A549 (cell line): ENCODE results near the gene FXYD4. TPM values are rescaled to one million over a fixed set of nuclear protein-coding genes. Genes with fewer than 3 reads are reported as not detected.

ENCODE experiments used
- ATAC-seq, 2 experiments: fragments of 200-7000 bp in 1 of 2; fragments of >200 bp in 1 of 2; cut with Nextera tagmentation in 1 of 2; cut with Tn5 transposase in 1 of 2; 3 replicates each; pipeline versions ENCODE4 v1.8.0 to v1.9.1; 2018 to 2020; ENCODE audit warnings: mild to moderate bottlenecking in 1 of 2, moderate library complexity in 1 of 2
- CTCF ChIA-PET: fragments of 300-600 bp; sonication (Branson Sonifier 250); formaldehyde crosslinking; extraction: SDS; loops from one replicate; lab custom pipeline; 2021; ENCODE audit warnings: antibody characterized with exemption, inconsistent platforms; lab: Yijun Ruan, JAX
- POLR2A ChIA-PET: fragments of 350-600 bp; formaldehyde crosslinking; extraction: SDS; loops from one replicate; lab custom pipeline; 2021; ENCODE audit warnings: antibody characterized with exemption, inconsistent platforms; lab: Yijun Ruan, JAX
- DNase-seq, 2 experiments: peaks; one replicate each; pipeline versions ENCODE4 v3.0.0 to v3.0.0-alpha.2; 2011 to 2016; ENCODE audit warnings: low read depth in 1 of 2, low spot score in 1 of 2
- FAIRE-seq: peaks from 2 replicates; lab custom pipeline; 2011; peaks lifted over from hg19 to GRCh38; lab: Jason Lieb, UNC
- H3K27ac ChIP-seq, 2 experiments: fragments of >200 bp; sonication (Bioruptor Twin); formaldehyde crosslinking; 3 replicates each; pipeline ENCODE4 v1.5.1; 2016 to 2017
- H3K4me1 ChIP-seq: fragments of >200 bp; sonication (Bioruptor Twin); formaldehyde crosslinking; 3 replicates; pipeline ENCODE4 v1.6.1; 2016
- H3K4me2 ChIP-seq: fragments of >200 bp; sonication (Bioruptor Twin); formaldehyde crosslinking; 3 replicates; pipeline ENCODE4 v1.6.1; 2016
- H3K4me3 ChIP-seq: fragments of >200 bp; sonication (Bioruptor Twin); formaldehyde crosslinking; 3 replicates; pipeline ENCODE4 v1.5.1; 2016
- H3K9me3 ChIP-seq: fragments of >200 bp; sonication (Bioruptor Twin); formaldehyde crosslinking; 3 replicates; pipeline ENCODE4 v1.6.1; 2016
- CEBPB ChIP-seq, 2 experiments: fragments of >200 bp in 1 of 2; sonication (Bioruptor Twin) in 1 of 2; formaldehyde crosslinking in 1 of 2; IDR thresholded peaks; 2 replicates each; pipeline ENCODE4 v1.6.1; 2012 to 2016
- CHD2 ChIP-seq: fragments of 150-350 bp; IDR thresholded peaks from 2 replicates; pipeline ENCODE4 v1.6.1; 2014; ENCODE audit warnings: low read length; ENCODE audit not compliant: partially characterized antibody
- CTCF ChIP-seq: fragments of >200 bp; sonication (Bioruptor Twin); formaldehyde crosslinking; IDR thresholded peaks from 3 replicates; pipeline ENCODE4 v1.5.1; 2016
- GATA3 ChIP-seq: IDR thresholded peaks from 2 replicates; pipeline ENCODE4 v1.6.1; 2012; ENCODE audit warnings: borderline replicate concordance
- HDAC2 ChIP-seq: fragments of 200-600 bp; sonication (generic); IDR thresholded peaks from 2 replicates; pipeline ENCODE4 v1.6.1; 2016
- HOXA7 ChIP-seq: fragments of 250-450 bp; sonication (Bioruptor Pico); IDR thresholded peaks from 2 replicates; pipeline ENCODE4 v1.5.0; 2020; ENCODE audit warnings: mild to moderate bottlenecking, moderate library complexity
- KDM5A ChIP-seq: fragments of 200-600 bp; sonication (generic); IDR thresholded peaks from 2 replicates; pipeline ENCODE4 v1.6.1; 2016; ENCODE audit warnings: antibody characterized with exemption, mild to moderate bottlenecking
- MAFK ChIP-seq: fragments of 450-650 bp; IDR thresholded peaks from 2 replicates; pipeline ENCODE4 v1.6.1; 2014; ENCODE audit not compliant: partially characterized antibody
- MAZ ChIP-seq: fragments of 150-350 bp; IDR thresholded peaks from 2 replicates; pipeline ENCODE4 v1.6.1; 2014; ENCODE audit warnings: antibody characterized with exemption, low read depth, low read length, borderline replicate concordance
- NFE2L2 ChIP-seq: fragments of 150-350 bp; conservative IDR thresholded peaks from 2 replicates; pipeline ENCODE4 v1.6.1; 2014; ENCODE audit warnings: low read length
- POLR2A ChIP-seq: IDR thresholded peaks from 2 replicates; pipeline ENCODE4 v1.6.1; 2012; ENCODE audit warnings: mild to moderate bottlenecking, low read length
- POLR2AphosphoS2 ChIP-seq: conservative IDR thresholded peaks from 2 replicates; pipeline ENCODE4 v1.6.1; 2012; ENCODE audit warnings: low read length, improper control_type of control experiment, inconsistent platforms
- RAD21 ChIP-seq, 2 experiments: fragments of >200 bp in 1 of 2; sonication (Bioruptor Twin) in 1 of 2; formaldehyde crosslinking in 1 of 2; IDR thresholded peaks in 1 of 2; conservative IDR thresholded peaks in 1 of 2; 2 replicates in 1 of 2; 3 replicates in 1 of 2; pipeline ENCODE4 v1.6.1; 2012 to 2018; ENCODE audit warnings: inconsistent platforms in 1 of 2
- RNF2 ChIP-seq: fragments of 200-600 bp; sonication (generic); IDR thresholded peaks from 2 replicates; pipeline ENCODE4 v1.6.1; 2016; ENCODE audit warnings: low read depth, mild to moderate bottlenecking, antibody characterized with exemption, moderate library complexity, borderline replicate concordance
- SMC3 ChIP-seq: fragments of >200 bp; sonication (Bioruptor Twin); formaldehyde crosslinking; IDR thresholded peaks from 3 replicates; pipeline ENCODE4 v1.6.1; 2018; ENCODE audit warnings: inconsistent platforms
- ZNF302 ChIP-seq: fragments of 250-450 bp; sonication (Bioruptor Pico); IDR thresholded peaks from 2 replicates; pipeline ENCODE4 v1.9.0; 2021; ENCODE audit warnings: inconsistent platforms, mild to moderate bottlenecking, moderate library complexity
- WGBS: methylation state at CpG from one replicate; pipeline ENCODE4 v1.1.6; 2017; ENCODE audit errors: missing lambda C conversion rate; 5-methylcytosine and 5-hydroxymethylcytosine counted together
- polyA plus RNA-seq, 4 experiments: library from polyadenylated mRNA; depleted of rRNA in 3 of 4; stranded (reverse); fragments of >200 nt; fragmentation: RNase III in 1 of 4; extraction: RNeasy Plus Mini Kit Qiagen cat#74134 plus additional on column Dnase treatment in 1 of 4; gene quantifications; 2 replicates in 3 of 4; 3 replicates in 1 of 4; pipeline ENCODE4 v1.2.3, GENCODE V29; 2011 to 2017
- TF ChIP-seq, protein P1 (sequence below): fragments of 150-350 bp; IDR thresholded peaks from 2 replicates; pipeline ENCODE4 v1.6.1; 2014; ENCODE audit warnings: low read depth, mild to moderate bottlenecking, low read length

FXYD4 gene
- polyA plus RNA-seq, 2 of the 4 experiments (the other 2 are of a cell fraction) = not detected

- TF ChIP-seq, protein P1, sequence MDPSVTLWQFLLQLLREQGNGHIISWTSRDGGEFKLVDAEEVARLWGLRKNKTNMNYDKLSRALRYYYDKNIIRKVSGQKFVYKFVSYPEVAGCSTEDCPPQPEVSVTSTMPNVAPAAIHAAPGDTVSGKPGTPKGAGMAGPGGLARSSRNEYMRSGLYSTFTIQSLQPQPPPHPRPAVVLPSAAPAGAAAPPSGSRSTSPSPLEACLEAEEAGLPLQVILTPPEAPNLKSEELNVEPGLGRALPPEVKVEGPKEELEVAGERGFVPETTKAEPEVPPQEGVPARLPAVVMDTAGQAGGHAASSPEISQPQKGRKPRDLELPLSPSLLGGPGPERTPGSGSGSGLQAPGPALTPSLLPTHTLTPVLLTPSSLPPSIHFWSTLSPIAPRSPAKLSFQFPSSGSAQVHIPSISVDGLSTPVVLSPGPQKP = no peak
Observed at GRCh38 chr10:43344051-43344450, 27.4 kb upstream of the FXYD4 start (continued).

DNA sequence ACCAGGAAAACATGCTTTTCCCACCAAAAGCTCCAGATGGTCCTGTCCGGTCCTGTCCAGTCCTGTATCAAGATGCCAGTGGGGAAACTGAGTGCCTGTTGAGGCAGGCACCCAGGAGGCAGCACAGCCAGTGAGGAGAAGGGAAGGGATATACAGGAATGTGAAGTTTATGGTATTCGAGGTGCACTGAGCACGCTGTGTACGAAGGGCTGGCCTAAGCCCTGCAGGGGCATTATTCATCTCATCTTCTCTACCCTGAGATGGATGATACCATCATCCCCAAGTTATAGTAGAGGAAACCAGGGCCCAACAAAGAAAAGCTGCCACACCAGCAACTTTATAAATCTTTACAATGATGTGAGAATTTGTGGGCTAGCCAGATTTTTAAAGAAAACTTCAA lies 23.4 kb upstream of the FXYD4 start:
- no peak for TF ChIP-seq HDAC2
- no peak for TF ChIP-seq ZNF302 (CRISPR knock-in tag)
- no peak for TF ChIP-seq CTCF
- TF ChIP-seq CHD2 = no peak
- no peak for TF ChIP-seq NFE2L2
- TF ChIP-seq RNF2 = no peak
- TF ChIP-seq POLR2AphosphoS2 = no peak
- FAIRE-seq (no peak), DNase-seq (no peak), ATAC-seq (peak; percentile 44 to 52; a peak in 4 of 6 replicates)
- no peaks in the 10 kb centered on the region for H3K9me3 ChIP-seq
- 0 out of 3 replicates have a peak overlapping the region, but pooled peaks have one; percentile 20 for H3K4me2 ChIP-seq
- ChIA-PET POLR2A (no interaction called here), CTCF (interaction anchor here (0.9 to 11.0 kb wide), 23 partner anchors 8 to 228 kb away, joined by 3 to 234 read pairs (median 8); partner anchors contain the start of gene RASGEF1A)
- peaks cover 30% of the 10 kb centered on the region for H3K4me1 ChIP-seq
- peak overlapping the region; percentile 56 to 71 for H3K27ac ChIP-seq
- 94% methylated on average over 4 of the region's 4 CpGs for WGBS
- H3K4me3 ChIP-seq = no peak overlapping the region

DNA sequence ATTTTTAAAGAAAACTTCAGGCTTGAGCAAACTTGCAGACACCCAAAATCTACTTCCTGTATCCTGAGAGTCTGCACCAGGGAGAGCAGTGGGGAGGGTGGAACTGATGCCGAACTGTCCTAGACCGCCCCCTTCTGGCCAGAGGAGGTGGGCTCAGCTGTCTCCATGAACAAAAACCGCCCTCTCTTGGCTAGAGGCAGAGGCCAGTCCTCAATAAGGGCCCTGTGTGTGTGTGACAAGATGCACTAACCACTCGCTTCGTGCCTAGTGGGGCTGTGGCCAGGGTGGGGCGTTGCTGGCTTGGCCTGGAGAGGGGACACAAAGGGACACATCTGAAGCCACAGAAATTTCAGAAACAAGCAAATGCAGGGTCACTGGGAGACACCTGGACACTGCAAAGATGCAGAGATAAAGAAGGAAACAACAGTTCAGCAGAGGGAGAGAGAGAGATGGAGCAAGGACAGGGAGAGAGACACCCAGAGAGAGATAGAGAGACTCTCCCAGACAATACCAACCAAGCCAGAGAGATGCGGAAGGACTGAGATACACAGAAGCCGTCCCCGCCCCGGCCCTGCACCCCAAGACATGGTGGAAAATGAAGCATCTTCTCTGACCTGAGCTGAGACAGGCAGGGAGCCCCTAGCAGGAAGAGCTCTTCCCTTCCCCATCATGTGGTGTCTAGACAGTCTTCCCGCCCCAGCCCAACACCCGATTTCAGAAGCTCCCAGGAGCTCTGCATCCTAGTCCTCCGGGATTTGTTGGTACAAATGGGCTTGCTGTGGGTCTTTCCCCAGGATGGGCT lies 22.7 kb upstream of the FXYD4 start:
- Histone ChIP-seq H3K4me2 (0 out of 3 replicates have a peak overlapping the region, but pooled peaks have one; percentile 20), H3K4me3 (no peak overlapping the region), H3K9me3 (no peaks in the 10 kb centered on the region), H3K4me1 (peaks cover 30% of the 10 kb centered on the region), H3K27ac (peak overlapping the region; percentile 56 to 71)
- peak; percentile 87 to 92 for DNase-seq
- ChIA-PET POLR2A (interaction anchor here (0.8 kb wide), 1 partner anchor 44 kb away, joined by 3 read pairs; no protein-coding TSS in a partner anchor), CTCF (interaction anchor here (0.5 to 11.0 kb wide), 35 partner anchors 8 to 229 kb away, joined by 3 to 234 read pairs (median 4); partner anchors contain the start of genes FXYD4 and RASGEF1A)
- TF ChIP-seq GATA3 (0 out of 2 replicates have a peak, but pooled peaks have one; percentile 10), RAD21 (conservative IDR thresholded peaks at IDR 0.05 in 1 of 2, IDR thresholded peaks at IDR 0.05 in 1 of 2) (peak; percentile 98 to 99), POLR2A (no peak), CTCF (peak; percentile 97), SMC3 (peak; percentile 99)
- peak; percentile 99 for ATAC-seq
- WGBS = 49% methylated on average over 13 of the region's 13 CpGs
- FAIRE-seq = peak; percentile 84

GRCh38 chr10:43350156-43350555 lies 21.3 kb upstream of the FXYD4 start:
- TF ChIP-seq MAFK (no peak), KDM5A (no peak), RAD21 (conservative IDR thresholded peaks at IDR 0.05 in 1 of 2, IDR thresholded peaks at IDR 0.05 in 1 of 2) (no peak), MAZ (no peak), CEBPB (IDR thresholded peaks at IDR 0.05) (no peak), POLR2AphosphoS2 (no peak), HOXA7 (CRISPR knock-in tag) (no peak)
- no peak for FAIRE-seq
- H3K9me3 ChIP-seq = no peaks in the 10 kb centered on the region
- no peak for ATAC-seq
- 85% methylated on average over 7 of the region's 7 CpGs for WGBS
- peaks cover 32% of the 10 kb centered on the region for H3K4me1 ChIP-seq
- H3K27ac ChIP-seq = no peak overlapping the region
- CTCF ChIA-PET = interaction anchor here (1.1 to 11.0 kb wide), 4 partner anchors 12 to 84 kb away, joined by 3 to 234 read pairs (median 5); no protein-coding TSS in a partner anchor
- no peak overlapping the region for H3K4me2 ChIP-seq
- no peak overlapping the region for H3K4me3 ChIP-seq
- DNase-seq = no peak
- POLR2A ChIA-PET = no interaction called here
